ENCODE data around the gene C11orf24.
"Not testable (repeated sequence)": the region's sequence is repeated elsewhere in the genome, so short reads cannot be mapped to it uniquely, and the experiment has no call there.

- TF ChIP-seq PATZ1 (CRISPR knock-in tag; IDR thresholded peaks at IDR 0.05; ENCODE audit: borderline replicate concordance); CSDC2 (CRISPR knock-in tag; IDR thresholded peaks at IDR 0.05); ARNTL (CRISPR knock-in tag; IDR thresholded peaks at IDR 0.05; ENCODE audit: borderline replicate concordance, low read depth); RARB (CRISPR knock-in tag; IDR thresholded peaks at IDR 0.05); ISL1 (CRISPR knock-in tag; IDR thresholded peaks at IDR 0.05); TCF4 (CRISPR knock-in tag; IDR thresholded peaks at IDR 0.05; ENCODE audit: borderline replicate concordance); ESRRG (CRISPR knock-in tag; IDR thresholded peaks at IDR 0.05): not testable (repeated sequence)
These were observed 12.8 kb upstream of the C11orf24 start for GRCh38 chr11:68284588-68284987.

Data from SK-N-SH treated with all-trans-retinoic acid at 6 μM for 48 hours (cell line).